Measurements from ENCODE around the gene SLC2A13. TPM values are rescaled to one million over a fixed set of nuclear protein-coding genes. Genes with fewer than 3 reads are reported as not detected.
"Not testable (repeated sequence)": the region's sequence is repeated elsewhere in the genome, so short reads cannot be mapped to it uniquely, and the experiment has no call there.

The SLC2A13 gene
- total and polyA plus RNA-seq, 8 donors, result 2.7 to 10.7 (median 6.8) TPM

DNA sequence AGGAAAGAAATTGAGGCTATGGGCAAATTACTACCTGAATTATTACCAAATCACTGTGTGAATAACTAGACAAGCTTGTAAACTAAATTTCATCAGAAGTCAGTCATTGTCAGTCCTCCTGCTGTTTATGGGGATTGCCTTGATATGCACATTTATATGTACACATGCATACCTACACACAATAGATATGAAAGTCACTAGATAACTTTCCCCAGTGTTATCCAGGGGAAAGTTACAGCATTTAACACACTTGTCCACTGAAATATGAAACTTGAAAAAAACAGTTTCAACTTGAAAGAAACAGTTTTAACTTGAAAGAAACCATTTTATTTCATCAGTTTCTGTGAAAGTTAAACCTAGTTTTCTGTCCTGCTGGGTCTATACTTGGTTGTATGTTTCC is 199.6 kb downstream of the SLC2A13 start:
- no peak for DNase-seq
- no peak for FAIRE-seq
- Histone ChIP-seq H3K9me3 (no peaks in the 10 kb centered on the region), H3K4me3 (no peak overlapping the region), H3K36me3 (no peaks in the 10 kb centered on the region), H3K27ac (no peak overlapping the region), H3K4me1 (peaks cover 0 to 6% (median 0%) of the 10 kb centered on the region in 3 donors), H3K27me3 (no peaks in the 10 kb centered on the region)
- TF ChIP-seq, protein P1, sequence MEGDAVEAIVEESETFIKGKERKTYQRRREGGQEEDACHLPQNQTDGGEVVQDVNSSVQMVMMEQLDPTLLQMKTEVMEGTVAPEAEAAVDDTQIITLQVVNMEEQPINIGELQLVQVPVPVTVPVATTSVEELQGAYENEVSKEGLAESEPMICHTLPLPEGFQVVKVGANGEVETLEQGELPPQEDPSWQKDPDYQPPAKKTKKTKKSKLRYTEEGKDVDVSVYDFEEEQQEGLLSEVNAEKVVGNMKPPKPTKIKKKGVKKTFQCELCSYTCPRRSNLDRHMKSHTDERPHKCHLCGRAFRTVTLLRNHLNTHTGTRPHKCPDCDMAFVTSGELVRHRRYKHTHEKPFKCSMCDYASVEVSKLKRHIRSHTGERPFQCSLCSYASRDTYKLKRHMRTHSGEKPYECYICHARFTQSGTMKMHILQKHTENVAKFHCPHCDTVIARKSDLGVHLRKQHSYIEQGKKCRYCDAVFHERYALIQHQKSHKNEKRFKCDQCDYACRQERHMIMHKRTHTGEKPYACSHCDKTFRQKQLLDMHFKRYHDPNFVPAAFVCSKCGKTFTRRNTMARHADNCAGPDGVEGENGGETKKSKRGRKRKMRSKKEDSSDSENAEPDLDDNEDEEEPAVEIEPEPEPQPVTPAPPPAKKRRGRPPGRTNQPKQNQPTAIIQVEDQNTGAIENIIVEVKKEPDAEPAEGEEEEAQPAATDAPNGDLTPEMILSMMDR (IDR thresholded peaks at IDR 0.05), result no peak
- no peak for ATAC-seq
- intact Hi-C loops (cut with DNase I), result no loop called here

DNA sequence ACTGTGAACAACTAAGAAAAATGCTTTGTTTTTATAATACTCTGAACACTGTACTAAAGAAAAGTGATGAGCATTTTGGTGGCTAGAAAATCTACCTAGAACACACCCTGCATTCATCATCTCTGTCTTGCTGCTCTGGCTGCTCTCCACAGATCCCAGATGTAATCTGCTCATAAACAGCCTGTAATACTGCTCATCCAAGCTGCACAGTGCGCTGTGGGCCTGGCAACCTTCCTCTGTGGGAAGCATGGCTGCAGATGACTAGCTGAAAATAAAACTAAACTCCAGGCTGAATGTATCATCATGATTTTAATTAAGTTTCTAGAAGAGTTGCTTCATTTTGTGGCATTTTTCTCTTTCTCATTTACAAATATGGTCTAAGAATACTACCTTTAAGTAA is 200.7 kb downstream of the SLC2A13 start:
- WGBS, 2 donors, result 83 to 90% methylated on average over 1 of the region's 1 CpG
- intact Hi-C loops (cut with DNase I), result no loop called here
- FAIRE-seq, result no peak
- H3K4me1 ChIP-seq, result no peaks in the 10 kb centered on the region
- DNase-seq, result peak in 1 of 6 donors; percentile 20
- TF ChIP-seq, protein P1 (IDR thresholded peaks at IDR 0.05), result no peak
- H3K4me3 ChIP-seq, result no peak overlapping the region
- peak in 3 of 4 donors; percentile 57 to 80 (median 62) for ATAC-seq
- H3K36me3 ChIP-seq, result no peaks in the 10 kb centered on the region
- no peak overlapping the region for H3K27ac ChIP-seq
- H3K27me3 ChIP-seq, result no peaks in the 10 kb centered on the region
- H3K9me3 ChIP-seq, result no peaks in the 10 kb centered on the region

DNA sequence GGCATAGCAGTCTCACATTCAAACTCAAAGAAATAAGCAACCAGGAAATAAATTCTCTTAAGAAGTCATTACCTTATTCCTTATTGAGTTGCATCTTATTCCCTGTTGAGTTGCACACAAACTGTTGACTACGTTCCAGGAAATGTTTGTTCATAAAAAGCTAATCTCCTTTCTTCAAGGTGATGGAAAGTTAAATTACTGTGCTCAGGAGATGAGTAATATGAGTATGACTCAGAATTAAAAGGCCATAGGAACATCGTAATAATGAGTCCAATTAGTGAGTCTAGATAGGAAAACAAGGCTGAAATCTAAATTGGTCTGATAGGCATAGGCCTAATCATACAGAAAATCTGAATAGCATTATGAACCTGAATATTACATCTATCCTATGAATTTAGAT is 203.1 kb downstream of the SLC2A13 start:
- Histone ChIP-seq H3K27me3 (no peaks in the 10 kb centered on the region), H3K9me3 (no peaks in the 10 kb centered on the region), H3K27ac (no peak overlapping the region), H3K4me1 (no peaks in the 10 kb centered on the region), H3K36me3 (no peaks in the 10 kb centered on the region), H3K4me3 (no peak overlapping the region)
- WGBS, 2 donors, result 32 to 33% methylated on average over 2 of the region's 2 CpGs
- intact Hi-C loops (cut with DNase I), result no loop called here
- ATAC-seq, result peak in 3 of 4 donors; percentile 36 to 74 (median 58)
- no peak for DNase-seq
- FAIRE-seq, result no peak
- TF ChIP-seq, protein P1 (IDR thresholded peaks at IDR 0.05), result no peak

DNA sequence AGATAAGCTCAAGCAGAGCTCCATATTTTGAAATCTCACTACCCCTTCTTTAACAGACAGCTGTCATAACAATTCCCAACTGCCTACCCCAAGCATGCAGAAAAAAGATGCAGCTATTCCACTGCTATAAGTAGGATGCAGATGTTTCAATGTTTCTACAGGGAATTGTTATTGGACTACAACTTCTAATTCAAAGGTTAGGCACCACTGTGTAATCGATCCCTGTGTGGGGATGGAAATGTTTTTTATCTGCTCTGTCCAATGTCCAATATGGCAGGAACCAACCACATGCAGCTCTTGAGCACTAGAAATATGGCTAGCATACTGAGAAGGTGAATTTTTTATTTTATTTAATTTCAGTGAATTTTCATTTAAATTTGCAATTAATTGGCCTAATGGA is 208.6 kb downstream of the SLC2A13 start:
- FAIRE-seq (no peak), DNase-seq (no peak), ATAC-seq (no peak)
- Histone ChIP-seq H3K27ac (no peak overlapping the region), H3K27me3 (no peaks in the 10 kb centered on the region), H3K36me3 (no peaks in the 10 kb centered on the region), H3K4me1 (peaks cover 0 to 6% (median 0%) of the 10 kb centered on the region in 3 donors), H3K9me3 (no peaks in the 10 kb centered on the region), H3K4me3 (no peak overlapping the region)
- TF ChIP-seq, protein P1 (IDR thresholded peaks at IDR 0.05), result no peak
- intact Hi-C loops (cut with DNase I), result no loop called here
- 70 to 90% methylated on average over 1 of the region's 1 CpG for WGBS, 2 donors

DNA sequence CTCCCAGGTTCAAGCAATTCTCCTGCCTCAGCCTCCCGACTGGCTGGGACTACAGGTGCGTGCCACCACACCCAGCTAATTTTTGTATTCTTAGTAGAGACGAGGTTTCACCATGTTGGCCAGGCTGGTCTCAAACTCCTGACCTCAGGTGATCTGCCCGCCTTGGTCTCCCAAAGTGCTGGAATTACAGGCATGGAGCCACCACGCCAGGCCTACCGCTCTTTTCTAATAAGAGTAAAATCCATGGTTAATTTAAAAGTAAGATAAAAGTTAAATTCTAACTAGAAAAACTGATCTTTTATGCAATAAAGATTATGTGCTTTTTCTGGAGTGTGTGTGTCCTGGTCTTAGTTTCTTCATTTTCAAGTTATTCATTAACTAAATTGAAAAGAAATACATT is 212.5 kb downstream of the SLC2A13 start:
- H3K27me3 ChIP-seq; H3K27ac ChIP-seq; H3K4me3 ChIP-seq; FAIRE-seq; H3K36me3 ChIP-seq; ATAC-seq; intact Hi-C loops (cut with DNase I); H3K9me3 ChIP-seq: not testable (repeated sequence)
- peak in 1 of 6 donors; percentile 6 for DNase-seq
- WGBS, 2 donors, result 89 to 90% methylated on average over 6 of the region's 6 CpGs
- peaks cover 0 to 10% (median 6%) of the 10 kb centered on the region in 3 donors for H3K4me1 ChIP-seq

Data from pancreas (tissue), 10 donors.